HG03135 (cell line): ENCODE data around the gene CORIN.

Source experiments
- ATAC-seq: cut with Tn5 transposase; IDR thresholded peaks from one replicate; pipeline ENCODE4 v1.9.1; 2021; ENCODE audit warnings: mild to moderate bottlenecking, moderate library complexity; ENCODE audit not compliant: unreplicated experiment

Gene CORIN

GRCh38 chr4:47836641-47837093 lies 1.2 kb downstream of the CORIN start:
- peak; percentile 79 for ATAC-seq

GRCh38 chr4:47835494-47835893 lies 2.4 kb downstream of the CORIN start:
- no peak for ATAC-seq

- no peak for ATAC-seq
These were observed 6.7 kb downstream of the CORIN start for GRCh38 chr4:47831026-47831679.

- ATAC-seq: no peak
These were observed 7.4 kb downstream of the CORIN start for GRCh38 chr4:47830265-47831025.

GRCh38 chr4:47829438-47829837 lies 8.4 kb downstream of the CORIN start:
- no peak for ATAC-seq

GRCh38 chr4:47827343-47828047 lies 10.4 kb downstream of the CORIN start:
- ATAC-seq: no peak

GRCh38 chr4:47824840-47825239 lies 13.0 kb downstream of the CORIN start:
- no peak for ATAC-seq

- no peak for ATAC-seq
These were observed 18.7 kb downstream of the CORIN start for GRCh38 chr4:47819178-47819577.

GRCh38 chr4:47817275-47817674 lies 20.6 kb downstream of the CORIN start:
- ATAC-seq: no peak

- no peak for ATAC-seq
These were observed 21.1 kb downstream of the CORIN start for GRCh38 chr4:47816748-47817147.

- no peak for ATAC-seq
These were observed 23.1 kb downstream of the CORIN start for GRCh38 chr4:47814618-47815295.

GRCh38 chr4:47809654-47810203 lies 28.1 kb downstream of the CORIN start:
- ATAC-seq: no peak

- ATAC-seq: no peak
These were observed 33.3 kb downstream of the CORIN start for GRCh38 chr4:47804598-47804997.

GRCh38 chr4:47801481-47802002 lies 36.3 kb downstream of the CORIN start:
- ATAC-seq: no peak

GRCh38 chr4:47798165-47798564 lies 39.7 kb downstream of the CORIN start:
- ATAC-seq: no peak

- no peak for ATAC-seq
These were observed 45.9 kb downstream of the CORIN start for GRCh38 chr4:47791965-47792364.

GRCh38 chr4:47790105-47790504 lies 47.8 kb downstream of the CORIN start:
- no peak for ATAC-seq

- ATAC-seq: no peak
These were observed 49.7 kb downstream of the CORIN start for GRCh38 chr4:47788126-47788525.

- ATAC-seq: peak; percentile 80
These were observed 50.9 kb downstream of the CORIN start for GRCh38 chr4:47786958-47787370.

- ATAC-seq: no peak
These were observed 52.7 kb downstream of the CORIN start for GRCh38 chr4:47785153-47785552.

GRCh38 chr4:47784222-47784621 lies 53.6 kb downstream of the CORIN start:
- no peak for ATAC-seq
